HG02571 (cell line): Measurements from ENCODE around the gene OOSP3.
"Not testable (repeated sequence)": the region's sequence is repeated elsewhere in the genome, so short reads cannot be mapped to it uniquely, and the experiment has no call there.

Source experiments
- ATAC-seq: cut with Tn5 transposase; IDR thresholded peaks from one replicate; pipeline ENCODE4 v1.9.1; 2021; ENCODE audit warnings: mild to moderate bottlenecking, moderate library complexity; ENCODE audit not compliant: unreplicated experiment

The OOSP3 gene

DNA sequence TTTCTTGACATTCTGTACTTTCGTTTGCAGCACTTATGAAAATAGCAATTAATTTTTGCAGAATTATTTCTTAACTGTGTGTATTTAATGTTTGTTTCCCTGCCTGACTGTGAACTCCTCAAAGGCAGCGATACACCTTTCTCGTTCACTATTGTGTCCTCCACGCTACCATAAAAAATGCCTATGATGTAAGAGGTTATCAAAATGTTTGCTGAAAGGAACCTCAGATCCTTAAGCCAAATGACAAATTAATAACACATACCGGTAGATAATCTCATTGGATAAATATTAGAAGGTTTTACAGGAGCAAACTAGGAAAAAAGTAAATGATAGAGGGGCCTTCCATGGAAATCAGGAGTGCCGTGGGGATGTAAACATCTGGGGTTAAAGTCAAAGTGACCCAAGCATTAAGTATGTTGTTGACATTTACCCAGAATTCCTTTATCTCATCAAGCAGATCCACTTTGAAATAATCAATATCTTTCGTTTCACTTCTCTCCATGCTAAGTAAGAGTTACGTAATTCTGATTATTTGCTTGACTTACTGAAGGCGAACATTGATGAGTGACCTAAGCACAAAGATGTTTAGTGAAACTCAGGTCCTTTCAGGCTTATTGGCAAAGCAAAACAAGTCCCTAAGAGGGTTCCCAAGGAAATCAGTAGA lies 2.6 kb upstream of the OOSP3 start:
- ATAC-seq: no peak

- no peak for ATAC-seq
Measured at GRCh38 chr11:59877325-59877724, 1.3 kb upstream of the OOSP3 start.

DNA sequence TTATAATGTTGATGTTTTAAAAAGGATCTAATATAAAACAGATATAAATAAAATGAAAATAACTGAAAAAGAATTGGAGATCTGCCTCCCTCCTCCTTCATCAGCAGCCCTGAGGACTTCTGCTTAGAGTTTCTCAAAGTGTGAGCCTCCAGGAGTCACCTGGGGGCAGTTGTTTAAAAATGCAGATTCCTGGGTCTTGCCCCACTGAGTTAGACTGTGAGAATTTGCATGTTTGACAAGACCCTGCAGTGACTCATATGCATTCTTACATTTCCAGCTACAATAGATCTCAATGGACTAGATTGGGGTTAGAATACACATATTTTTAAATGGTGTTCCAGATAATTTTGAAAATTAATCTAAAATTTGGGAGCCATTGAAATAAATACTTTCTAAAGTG lies 798 bp upstream of the OOSP3 start:
- ATAC-seq: no peak

GRCh38 chr11:59879567-59879966 lies 985 bp downstream of the OOSP3 start:
- ATAC-seq: no peak

DNA sequence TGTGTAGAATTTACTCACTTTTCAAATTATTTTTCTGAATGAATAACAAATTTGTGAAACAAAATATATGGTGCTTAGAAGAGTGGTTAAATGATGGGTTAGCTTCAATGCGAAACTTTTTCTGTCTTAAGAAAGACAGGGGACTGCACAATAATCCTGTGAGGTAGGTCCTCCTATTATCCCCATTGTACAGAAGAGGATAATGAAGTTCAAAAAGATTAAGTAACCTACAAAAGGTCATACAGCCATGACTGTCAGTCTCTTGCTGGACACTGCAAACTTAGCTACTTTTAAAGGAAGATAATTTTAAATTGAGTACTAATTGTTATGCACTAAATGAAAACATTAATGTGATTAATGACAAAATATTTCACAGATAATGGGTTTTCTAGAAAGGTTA lies 5.0 kb downstream of the OOSP3 start:
- no peak for ATAC-seq

GRCh38 chr11:59887156-59887555 lies 8.6 kb downstream of the OOSP3 start:
- ATAC-seq: not testable (repeated sequence)

DNA sequence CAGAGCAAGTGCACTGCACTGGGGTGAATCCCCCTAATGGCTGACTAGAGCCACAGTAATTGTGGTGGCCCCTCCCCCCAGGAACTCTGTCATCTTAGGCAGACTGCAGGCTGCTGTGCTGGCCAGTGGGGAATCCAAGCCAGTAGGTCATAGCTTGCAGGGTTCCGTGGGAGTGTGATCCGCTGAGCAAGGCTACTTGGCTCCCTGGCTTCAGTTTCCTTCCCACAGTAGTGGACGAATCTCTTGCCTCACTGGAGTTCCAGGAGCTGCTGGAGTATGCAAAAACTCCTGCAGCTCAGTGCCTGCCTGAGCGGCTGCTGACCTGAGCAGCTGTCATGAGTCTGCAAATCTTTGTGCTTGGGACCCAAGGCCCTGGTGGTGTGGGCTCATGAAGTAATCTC lies 13.2 kb downstream of the OOSP3 start:
- ATAC-seq: no peak

GRCh38 chr11:59894616-59895015 lies 16.0 kb downstream of the OOSP3 start:
- no peak for ATAC-seq

DNA sequence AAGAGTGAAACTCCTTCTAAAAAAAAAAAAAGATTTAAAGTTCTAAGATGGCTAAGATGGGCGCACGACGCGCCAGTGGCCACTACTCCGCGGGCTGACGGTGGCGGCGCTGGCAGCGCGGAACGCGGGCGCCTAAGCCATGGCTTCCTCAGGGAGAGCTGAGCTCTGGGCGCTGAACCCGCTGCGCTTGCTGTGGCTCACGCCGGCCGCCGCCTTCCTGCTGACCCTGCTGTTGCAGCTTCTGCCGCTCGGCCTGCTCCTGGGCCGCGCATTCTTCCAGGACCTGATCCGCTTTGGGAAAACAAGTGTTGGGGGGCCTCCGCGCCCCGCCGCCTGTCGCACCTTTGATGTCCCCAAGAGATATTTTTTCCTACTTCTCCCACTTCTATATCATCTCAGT lies 19.5 kb downstream of the OOSP3 start:
- no peak for ATAC-seq

GRCh38 chr11:59898650-59899049 lies 20.1 kb downstream of the OOSP3 start:
- ATAC-seq: no peak

DNA sequence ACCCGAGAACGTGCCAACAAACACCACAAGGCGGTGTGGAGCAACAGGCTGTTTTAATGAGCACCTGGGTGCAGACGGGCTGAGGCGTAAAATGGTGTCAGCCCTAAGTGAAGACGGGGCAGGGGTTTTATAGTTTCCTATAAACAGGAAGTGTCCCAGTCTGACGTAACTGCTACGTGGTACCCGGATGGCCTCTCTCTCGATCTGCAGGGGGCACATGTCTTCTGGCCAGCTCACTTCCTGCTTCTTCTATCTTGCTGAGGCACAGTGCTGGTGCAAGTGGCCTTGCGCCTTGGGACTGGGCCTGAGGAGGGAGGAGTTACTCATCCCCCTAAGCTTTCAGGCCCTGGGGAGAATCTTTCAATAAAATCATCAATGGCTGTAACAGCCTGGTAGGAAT lies 20.9 kb downstream of the OOSP3 start:
- no peak for ATAC-seq

GRCh38 chr11:59900366-59901126 lies 22.0 kb downstream of the OOSP3 start:
- no peak for ATAC-seq

GRCh38 chr11:59901306-59901705 lies 22.7 kb downstream of the OOSP3 start:
- ATAC-seq: no peak

DNA sequence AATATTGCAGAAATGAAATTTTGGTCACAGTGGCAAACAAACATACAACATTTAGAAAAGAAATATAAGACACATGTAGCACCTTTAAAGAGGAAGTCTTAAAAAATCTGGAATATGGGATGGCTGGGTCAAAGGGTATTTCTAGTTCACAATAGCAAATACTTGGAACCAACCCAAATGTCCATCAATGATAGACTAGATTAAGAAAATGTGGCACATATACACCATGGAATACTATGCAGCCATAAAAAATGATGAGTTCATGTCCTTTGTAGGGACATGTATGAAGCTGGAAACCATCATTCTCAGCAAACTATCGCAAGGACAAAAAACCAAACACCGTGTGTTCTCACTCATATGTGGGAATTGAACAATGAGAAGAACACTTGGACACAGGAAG lies 25.0 kb downstream of the OOSP3 start:
- not testable (repeated sequence) for ATAC-seq

DNA sequence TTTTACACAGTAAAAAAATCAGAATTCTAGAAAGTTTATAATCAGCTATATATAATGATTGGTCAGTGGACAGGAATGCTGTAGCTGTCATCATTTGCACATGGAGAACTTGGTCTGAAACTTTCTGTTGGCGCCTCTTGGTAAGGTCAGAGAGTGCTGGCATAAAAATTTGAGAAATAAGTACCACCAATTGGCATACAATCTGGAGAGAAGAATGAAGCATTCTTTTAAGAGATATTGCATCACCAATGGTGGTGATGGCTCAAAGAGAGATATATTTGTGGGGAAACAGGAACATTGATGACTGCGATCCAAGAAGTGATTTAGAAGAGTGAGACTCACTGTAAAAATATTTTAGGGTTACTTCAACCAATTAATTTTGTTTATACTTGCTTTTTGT lies 39.9 kb downstream of the OOSP3 start:
- no peak for ATAC-seq

DNA sequence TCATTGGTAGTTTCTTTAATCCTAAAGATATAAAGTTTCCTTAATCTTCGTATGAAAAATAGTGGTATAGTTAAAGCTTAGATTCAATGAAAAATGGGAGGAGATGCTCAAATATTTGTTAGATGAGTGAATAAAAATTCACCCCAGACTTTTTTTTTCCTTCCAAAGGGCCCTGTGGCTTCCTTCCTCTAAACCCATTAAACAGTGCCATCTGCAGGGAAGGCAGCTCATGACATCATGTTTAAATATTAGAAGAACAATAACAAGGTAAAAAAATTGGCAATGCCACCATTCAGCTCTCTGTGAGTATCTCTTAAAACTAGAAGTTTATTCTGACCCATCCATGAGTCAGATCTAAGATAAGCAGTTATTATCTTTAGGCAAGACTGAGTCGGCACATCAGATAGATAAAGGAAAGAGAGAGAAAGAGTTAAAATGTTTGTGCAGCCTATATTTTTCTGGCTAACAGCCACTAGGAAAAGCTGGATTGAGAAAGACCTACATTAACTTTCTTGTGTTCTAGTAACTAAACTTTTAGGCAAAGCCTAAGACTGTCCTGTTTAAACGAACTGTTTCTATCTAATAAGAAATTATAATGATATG lies 40.5 kb downstream of the OOSP3 start:
- no peak for ATAC-seq

- ATAC-seq: no peak
Measured at GRCh38 chr11:59923813-59924212, 45.2 kb downstream of the OOSP3 start.

- no peak for ATAC-seq
Measured at GRCh38 chr11:59931688-59932087, 53.1 kb downstream of the OOSP3 start.

GRCh38 chr11:59938132-59938531 lies 59.5 kb downstream of the OOSP3 start, which contains the start of gene OOSP1:
OOSP1 (plus strand) TSS chr11:59938432; CDS start chr11:59938455, 23 bp downstream.
- ATAC-seq: no peak

DNA sequence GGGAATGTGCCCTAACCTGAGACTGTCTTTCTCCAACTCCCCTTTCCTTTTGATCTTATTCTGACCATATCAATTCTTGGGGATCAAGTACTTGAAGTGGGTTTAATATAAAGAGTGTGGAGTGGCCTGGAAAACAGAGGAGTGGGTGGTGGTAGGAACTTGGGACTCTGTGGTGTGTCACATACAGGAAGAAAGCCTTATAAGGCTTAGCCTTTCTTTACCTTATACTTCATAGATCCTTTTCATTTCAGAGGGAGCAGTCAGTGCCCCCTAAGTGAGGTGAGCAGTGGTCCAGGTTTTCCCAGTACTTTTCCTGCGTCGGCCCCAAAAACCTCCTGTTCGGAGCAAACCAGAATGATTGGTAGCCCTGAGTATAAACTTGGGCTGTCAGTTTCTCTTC lies 60.1 kb downstream of the OOSP3 start:
- no peak for ATAC-seq

GRCh38 chr11:59939482-59939881 lies 60.9 kb downstream of the OOSP3 start:
- no peak for ATAC-seq

DNA sequence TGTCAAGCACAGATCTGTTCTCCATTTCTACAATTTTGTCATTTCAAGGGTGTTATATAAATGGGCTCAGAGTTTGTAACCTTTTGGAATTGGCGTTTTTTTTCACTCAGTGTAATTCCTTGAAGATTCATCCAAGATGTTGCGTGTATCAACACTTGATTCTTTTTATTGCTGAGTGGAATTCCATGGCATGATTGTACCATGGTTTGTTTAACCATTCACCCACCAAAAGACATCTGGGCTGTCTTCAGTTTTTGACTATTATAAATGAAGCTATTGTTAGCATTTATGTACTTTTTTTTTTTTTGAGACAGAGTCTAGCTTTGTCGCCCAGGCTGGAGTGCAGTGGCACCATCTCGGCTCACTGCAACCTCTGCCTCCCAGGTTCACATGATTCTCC lies 62.5 kb downstream of the OOSP3 start:
- ATAC-seq: no peak
